Astrocyte (in vitro differentiated cells and primary cell): Measurements from ENCODE around the gene MSMO1.

Source experiments
- EZH2 ChIP-seq: IDR thresholded peaks from 2 replicates; pipeline ENCODE4 v1.6.1; 2012; ENCODE audit warnings: mild to moderate bottlenecking, low read length, inconsistent platforms; ENCODE audit not compliant: insufficient read depth
- TF ChIP-seq, protein P1 (sequence below): IDR thresholded peaks from 2 replicates; pipeline ENCODE4 v1.5.1; 2011; ENCODE audit warnings: low read depth, mild to moderate bottlenecking, inconsistent platforms, low read length, moderate library complexity; ENCODE audit not compliant: insufficient read depth

DNA sequence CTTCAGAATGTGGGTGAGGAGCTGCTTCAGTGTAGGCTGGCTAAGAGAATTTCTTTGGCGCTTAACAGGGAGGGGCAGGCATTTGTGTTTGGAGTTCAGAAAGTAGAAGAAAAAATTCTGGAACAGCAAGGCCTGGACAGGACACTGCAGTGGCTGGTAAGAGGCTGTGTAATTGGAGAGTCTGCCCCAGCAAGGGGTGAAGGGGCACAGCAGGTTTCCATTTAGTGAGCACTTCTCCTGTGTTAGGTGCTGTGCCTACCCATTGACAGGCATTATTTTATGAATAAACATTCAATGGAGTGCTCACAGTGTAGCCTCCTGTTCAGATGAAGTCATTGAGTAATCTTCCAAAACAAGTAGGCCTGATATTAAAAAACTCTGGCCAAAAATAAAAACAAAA lies 40.6 kb downstream of the MSMO1 start:
- TF ChIP-seq, protein P1, sequence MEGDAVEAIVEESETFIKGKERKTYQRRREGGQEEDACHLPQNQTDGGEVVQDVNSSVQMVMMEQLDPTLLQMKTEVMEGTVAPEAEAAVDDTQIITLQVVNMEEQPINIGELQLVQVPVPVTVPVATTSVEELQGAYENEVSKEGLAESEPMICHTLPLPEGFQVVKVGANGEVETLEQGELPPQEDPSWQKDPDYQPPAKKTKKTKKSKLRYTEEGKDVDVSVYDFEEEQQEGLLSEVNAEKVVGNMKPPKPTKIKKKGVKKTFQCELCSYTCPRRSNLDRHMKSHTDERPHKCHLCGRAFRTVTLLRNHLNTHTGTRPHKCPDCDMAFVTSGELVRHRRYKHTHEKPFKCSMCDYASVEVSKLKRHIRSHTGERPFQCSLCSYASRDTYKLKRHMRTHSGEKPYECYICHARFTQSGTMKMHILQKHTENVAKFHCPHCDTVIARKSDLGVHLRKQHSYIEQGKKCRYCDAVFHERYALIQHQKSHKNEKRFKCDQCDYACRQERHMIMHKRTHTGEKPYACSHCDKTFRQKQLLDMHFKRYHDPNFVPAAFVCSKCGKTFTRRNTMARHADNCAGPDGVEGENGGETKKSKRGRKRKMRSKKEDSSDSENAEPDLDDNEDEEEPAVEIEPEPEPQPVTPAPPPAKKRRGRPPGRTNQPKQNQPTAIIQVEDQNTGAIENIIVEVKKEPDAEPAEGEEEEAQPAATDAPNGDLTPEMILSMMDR, result no peak
- no peak for TF ChIP-seq EZH2
